H9 (cell line): Measurements from ENCODE around the gene MAPKAPK2. TPM values are rescaled to one million over a fixed set of nuclear protein-coding genes. Genes with fewer than 3 reads are reported as not detected.
A peak's percentile ranks its signal among the peaks of the same experiment; 100 is the strongest.

ENCODE experiments used
- DNase-seq: peaks from one replicate; pipeline ENCODE4 v3.0.0-alpha.2; 2017
- H2AFZ ChIP-seq: one replicate; pipeline ENCODE4 v1.6.1; 2013; ENCODE audit warnings: mild to moderate bottlenecking, low read length, control low read depth, moderate library complexity
- H2AK5ac ChIP-seq: 2 replicates; pipeline ENCODE4 v1.6.1; 2013; ENCODE audit warnings: low read length, control low read depth, mixed read lengths; ENCODE audit not compliant: insufficient read length
- H2BK120ac ChIP-seq: one replicate; pipeline ENCODE4 v1.6.1; 2013; ENCODE audit warnings: low read depth, mild to moderate bottlenecking, low read length, control low read depth, inconsistent platforms; ENCODE audit not compliant: poor library complexity, severe bottlenecking
- H2BK12ac ChIP-seq: 2 replicates; pipeline ENCODE4 v1.6.1; 2013; ENCODE audit warnings: low read length, control low read depth, mixed read lengths, low read depth; ENCODE audit not compliant: insufficient read length
- H2BK15ac ChIP-seq: 2 replicates; pipeline ENCODE4 v1.6.1; 2013; ENCODE audit warnings: low read depth, low read length, control low read depth
- H2BK20ac ChIP-seq: one replicate; pipeline ENCODE4 v1.6.1; 2013; ENCODE audit warnings: low read depth, mild to moderate bottlenecking, low read length, control low read depth, inconsistent platforms; ENCODE audit not compliant: poor library complexity, severe bottlenecking
- H2BK5ac ChIP-seq: 2 replicates; pipeline ENCODE4 v1.6.1; 2013; ENCODE audit warnings: low read length, control low read depth, mixed read lengths; ENCODE audit not compliant: insufficient read length
- H3K14ac ChIP-seq: 2 replicates; pipeline ENCODE4 v1.6.1; 2013; ENCODE audit warnings: low read length, control low read depth; ENCODE audit not compliant: insufficient read depth
- H3K18ac ChIP-seq: 2 replicates; pipeline ENCODE4 v1.6.1; 2013; ENCODE audit warnings: low read depth, mild to moderate bottlenecking, mixed read lengths, low read length, control low read depth; ENCODE audit not compliant: insufficient read length
- H3K23ac ChIP-seq: 2 replicates; pipeline ENCODE4 v1.6.1; 2013; ENCODE audit warnings: low read length, control low read depth, mixed read lengths, low read depth; ENCODE audit not compliant: insufficient read length
- H3K23me2 ChIP-seq: 2 replicates; pipeline ENCODE4 v1.6.1; 2013; ENCODE audit warnings: low read depth, mild to moderate bottlenecking, mixed read lengths, low read length, control low read depth; ENCODE audit not compliant: insufficient read length, poor library complexity, severe bottlenecking
- H3K27ac ChIP-seq: 2 replicates; pipeline ENCODE4 v1.5.1; 2013; ENCODE audit warnings: low read length, control low read depth, mixed read lengths, low read depth; ENCODE audit not compliant: insufficient read length
- H3K27me3 ChIP-seq: 2 replicates; pipeline ENCODE4 v1.6.1; 2013; ENCODE audit warnings: low read length, control low read depth, inconsistent platforms; ENCODE audit not compliant: insufficient read depth
- H3K4ac ChIP-seq: 2 replicates; pipeline ENCODE4 v1.6.1; 2013; ENCODE audit warnings: low read depth, mild to moderate bottlenecking, control low read depth, inconsistent platforms, low read length, moderate library complexity
- H3K4me1 ChIP-seq: 2 replicates; pipeline ENCODE4 v1.6.1; 2013; ENCODE audit warnings: low read length, control low read depth, inconsistent platforms; ENCODE audit not compliant: insufficient read depth
- H3K4me2 ChIP-seq: 2 replicates; pipeline ENCODE4 v1.6.1; 2013; ENCODE audit warnings: low read length, control low read depth, mixed read lengths; ENCODE audit not compliant: insufficient read length, insufficient read depth
- H3K56ac ChIP-seq: 2 replicates; pipeline ENCODE4 v1.6.1; 2013; ENCODE audit warnings: low read depth, mild to moderate bottlenecking, mixed read lengths, low read length, control low read depth; ENCODE audit not compliant: insufficient read length
- H3K79me1 ChIP-seq: 2 replicates; pipeline ENCODE4 v1.6.1; 2013; ENCODE audit warnings: low read depth, mild to moderate bottlenecking, moderate library complexity, low read length, control low read depth, inconsistent platforms; ENCODE audit not compliant: insufficient read depth, poor library complexity, severe bottlenecking
- H3K79me2 ChIP-seq: 2 replicates; pipeline ENCODE4 v1.6.1; 2013; ENCODE audit warnings: low read length, control low read depth, inconsistent platforms; ENCODE audit not compliant: insufficient read depth
- H3K9ac ChIP-seq: 2 replicates; pipeline ENCODE4 v1.6.1; 2013; ENCODE audit warnings: low read length, control low read depth, mixed read lengths; ENCODE audit not compliant: insufficient read length; ENCODE audit errors: extremely low read depth
- H3K9me3 ChIP-seq: one replicate; pipeline ENCODE4 v1.6.1; 2013; ENCODE audit warnings: low read depth, low read length, inconsistent platforms; ENCODE audit not compliant: control insufficient read depth
- H3T11ph ChIP-seq: one replicate; pipeline ENCODE4 v1.6.1; 2013; ENCODE audit warnings: mild to moderate bottlenecking, low read length, control low read depth, inconsistent platforms
- H4K20me1 ChIP-seq: one replicate; pipeline ENCODE4 v1.6.1; 2013; ENCODE audit not compliant: control insufficient read depth, insufficient read length, insufficient read depth
- H4K5ac ChIP-seq: 2 replicates; pipeline ENCODE4 v1.6.1; 2013; ENCODE audit warnings: low read depth, mild to moderate bottlenecking, mixed read lengths, low read length, control low read depth; ENCODE audit not compliant: insufficient read length
- H4K8ac ChIP-seq: replicated peaks from 2 replicates; pipeline ENCODE4 v1.6.1; 2013; ENCODE audit warnings: low read length, control low read depth, mixed read lengths, low read depth; ENCODE audit not compliant: insufficient read length
- H4K91ac ChIP-seq: 2 replicates; pipeline ENCODE4 v1.6.1; 2013; ENCODE audit warnings: low read depth, mild to moderate bottlenecking, moderate library complexity, mixed read lengths, low read length, control low read depth; ENCODE audit not compliant: insufficient read length
- H3K27ac Mint-ChIP-seq, 3 experiments: 2 replicates in 2 of 3; 3 replicates in 1 of 3; pipeline ENCODE4 v1.8.0; 2020 to 2021; ENCODE audit warnings: mixed read lengths in 3 of 3, mild to moderate bottlenecking in 1 of 3, moderate library complexity in 1 of 3
- H3K27me3 Mint-ChIP-seq: 2 replicates; pipeline ENCODE4 v1.8.0; 2021; ENCODE audit warnings: low read depth, mild to moderate bottlenecking, moderate library complexity, mixed read lengths
- H3K36me3 Mint-ChIP-seq, 3 experiments: 2 replicates in 2 of 3; 3 replicates in 1 of 3; pipeline ENCODE4 v1.8.0; 2020 to 2021; ENCODE audit warnings: low read depth in 3 of 3, mixed read lengths in 3 of 3; ENCODE audit not compliant: insufficient read depth in 1 of 3
- H3K4me1 Mint-ChIP-seq, 2 experiments: 2 replicates each; pipeline ENCODE4 v1.8.0; 2020; ENCODE audit warnings: mixed read lengths in 2 of 2
- H3K4me3 Mint-ChIP-seq, 2 experiments: 2 replicates in 1 of 2; 3 replicates in 1 of 2; pipeline ENCODE4 v1.8.0; 2020 to 2021; ENCODE audit warnings: mild to moderate bottlenecking in 2 of 2, mixed read lengths in 2 of 2, moderate library complexity in 1 of 2
- H3K9me3 Mint-ChIP-seq, 2 experiments: 2 replicates in 1 of 2; 3 replicates in 1 of 2; pipeline ENCODE4 v1.8.0; 2020; ENCODE audit warnings: mild to moderate bottlenecking in 2 of 2, mixed read lengths in 2 of 2, moderate library complexity in 1 of 2
- WGBS: extraction: QIAGEN DNeasy Blood & Tissue Kit; methylation state at CpG from one replicate; pipeline ENCODE4 v1.1.7; 2013; ENCODE audit warnings: missing lambda C conversion rate, low lambda C conversion rate, mixed read lengths; ENCODE audit not compliant: insufficient read length; ENCODE audit errors: extremely low coverage; 5-methylcytosine and 5-hydroxymethylcytosine counted together
- total RNA-seq: library from RNA; stranded (reverse); gene quantifications from 2 replicates; pipeline ENCODE4 v1.2.1, GENCODE V29; 2021
- TF ChIP-seq, protein P1 (sequence below): fragments of 200-600 bp; sonication (generic); conservative IDR thresholded peaks from 3 replicates; pipeline ENCODE4 v1.8.0; 2021; ENCODE audit warnings: antibody characterized with exemption, mild to moderate bottlenecking

MAPKAPK2 gene
- total RNA-seq, 1 experiment from 2014 or later: 50.1 TPM

DNA sequence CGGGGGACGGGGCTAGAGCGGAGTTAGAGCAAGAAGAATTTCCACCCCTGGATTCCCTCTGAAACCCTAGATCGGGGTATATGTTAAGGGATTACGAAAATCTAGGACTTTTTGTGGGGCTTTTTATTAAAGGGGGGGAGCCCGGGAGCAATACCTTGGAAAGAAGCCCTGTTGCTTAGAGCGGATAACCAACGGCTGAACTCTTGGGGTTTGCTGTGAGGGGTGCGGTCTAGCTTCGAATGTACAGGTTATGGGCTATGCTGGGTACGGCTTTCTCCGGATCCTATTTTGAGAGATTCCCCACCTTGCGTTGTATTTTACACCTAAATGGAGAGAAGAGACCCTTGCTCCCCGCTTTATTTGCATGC is 48.7 kb upstream of the MAPKAPK2 start:
- Histone ChIP-seq H3K79me2 (no peaks in the 10 kb centered on the region), H3K9ac (no peak overlapping the region), H2BK12ac (no peak overlapping the region), H3K4ac (no peak overlapping the region), H3K4me2 (peak overlapping the region; percentile 81), H3K4me1 (peaks cover 3% of the 10 kb centered on the region; the same call in 1 of the 2 replicates), H2BK120ac (no peak overlapping the region), H3K9me3 (no peaks in the 10 kb centered on the region), H4K20me1 (no peaks in the 10 kb centered on the region), H2AFZ (peak overlapping the region; percentile 66), H4K8ac (no peak overlapping the region), H3K23me2 (peaks cover 14% of the 10 kb centered on the region), H3K27me3 (no peaks in the 10 kb centered on the region), H4K5ac (no peak overlapping the region), H2BK15ac (no peak overlapping the region), H3K56ac (no peak overlapping the region), H2BK5ac (no peak overlapping the region), H3T11ph (no peak overlapping the region), H2AK5ac (no peak overlapping the region), H3K23ac (no peak overlapping the region), H3K14ac (no peak overlapping the region), H2BK20ac (no peak overlapping the region), H3K27ac (no peak overlapping the region), H3K79me1 (no peaks in the 10 kb centered on the region), H3K18ac (no peak overlapping the region), H4K91ac (no peak overlapping the region)
- peak overlapping the region; percentile 74 to 89 for H3K4me3 Mint-ChIP-seq
- no peaks in the 10 kb centered on the region for H3K36me3 Mint-ChIP-seq
- H3K27me3 Mint-ChIP-seq: peaks cover 27% of the 10 kb centered on the region
- no peak overlapping the region for H3K27ac Mint-ChIP-seq
- no CpG with 5 or more reads among the region's 14 CpGs for WGBS
- DNase-seq: no peak
- TF ChIP-seq, protein P1, sequence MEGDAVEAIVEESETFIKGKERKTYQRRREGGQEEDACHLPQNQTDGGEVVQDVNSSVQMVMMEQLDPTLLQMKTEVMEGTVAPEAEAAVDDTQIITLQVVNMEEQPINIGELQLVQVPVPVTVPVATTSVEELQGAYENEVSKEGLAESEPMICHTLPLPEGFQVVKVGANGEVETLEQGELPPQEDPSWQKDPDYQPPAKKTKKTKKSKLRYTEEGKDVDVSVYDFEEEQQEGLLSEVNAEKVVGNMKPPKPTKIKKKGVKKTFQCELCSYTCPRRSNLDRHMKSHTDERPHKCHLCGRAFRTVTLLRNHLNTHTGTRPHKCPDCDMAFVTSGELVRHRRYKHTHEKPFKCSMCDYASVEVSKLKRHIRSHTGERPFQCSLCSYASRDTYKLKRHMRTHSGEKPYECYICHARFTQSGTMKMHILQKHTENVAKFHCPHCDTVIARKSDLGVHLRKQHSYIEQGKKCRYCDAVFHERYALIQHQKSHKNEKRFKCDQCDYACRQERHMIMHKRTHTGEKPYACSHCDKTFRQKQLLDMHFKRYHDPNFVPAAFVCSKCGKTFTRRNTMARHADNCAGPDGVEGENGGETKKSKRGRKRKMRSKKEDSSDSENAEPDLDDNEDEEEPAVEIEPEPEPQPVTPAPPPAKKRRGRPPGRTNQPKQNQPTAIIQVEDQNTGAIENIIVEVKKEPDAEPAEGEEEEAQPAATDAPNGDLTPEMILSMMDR: no peak
- H3K9me3 Mint-ChIP-seq: no peaks in the 10 kb centered on the region
- peaks cover 27 to 30% of the 10 kb centered on the region in 2 experiments for H3K4me1 Mint-ChIP-seq
